HFF-Myc (cell line): ENCODE results near the gene ZFYVE28.

ENCODE experiments used
- DNase-seq: peaks from one replicate; pipeline ENCODE4 v3.0.0-alpha.2; 2011; ENCODE audit warnings: low read depth; ENCODE audit errors: extremely low read depth
- H3K4me3 ChIP-seq: replicated peaks from 2 replicates; pipeline ENCODE4 v1.5.1; 2011; ENCODE audit warnings: low read depth, mild to moderate bottlenecking, control low read depth, low read length
- CTCF ChIP-seq: IDR thresholded peaks from 2 replicates; pipeline ENCODE4 v1.5.1; 2012; ENCODE audit warnings: mild to moderate bottlenecking, low read depth, low read length, control low read depth; ENCODE audit errors: missing control alignments

ZFYVE28 gene

GRCh38 chr4:2258091-2259035 lies 160.1 kb downstream of the ZFYVE28 start:
- H3K4me3 ChIP-seq: no peak overlapping the region
- TF ChIP-seq CTCF: no peak
- no peak for DNase-seq

GRCh38 chr4:2257361-2258081 lies 160.9 kb downstream of the ZFYVE28 start:
- no peak for DNase-seq
- no peak for TF ChIP-seq CTCF
- no peak overlapping the region for H3K4me3 ChIP-seq

- TF ChIP-seq CTCF: no peak
- H3K4me3 ChIP-seq: no peak overlapping the region
- no peak for DNase-seq
Measured at GRCh38 chr4:2256781-2257191, 161.7 kb downstream of the ZFYVE28 start.

- TF ChIP-seq CTCF: no peak
- H3K4me3 ChIP-seq: no peak overlapping the region
- DNase-seq: no peak
Measured at GRCh38 chr4:2256156-2256731, 162.2 kb downstream of the ZFYVE28 start.

GRCh38 chr4:2255501-2256155 lies 162.8 kb downstream of the ZFYVE28 start:
- H3K4me3 ChIP-seq: no peak overlapping the region
- no peak for DNase-seq
- no peak for TF ChIP-seq CTCF

GRCh38 chr4:2254665-2255500 lies 163.6 kb downstream of the ZFYVE28 start:
- no peak for TF ChIP-seq CTCF
- H3K4me3 ChIP-seq: no peak overlapping the region
- no peak for DNase-seq
